GM12872 (cell line): ENCODE results near the gene RNF2.

Experiments
- CTCF ChIP-seq: IDR thresholded peaks from 3 replicates; pipeline ENCODE4 v1.5.1; 2011; ENCODE audit warnings: low read depth, mild to moderate bottlenecking, low read length, moderate library complexity; ENCODE audit not compliant: insufficient read depth

Gene RNF2

DNA sequence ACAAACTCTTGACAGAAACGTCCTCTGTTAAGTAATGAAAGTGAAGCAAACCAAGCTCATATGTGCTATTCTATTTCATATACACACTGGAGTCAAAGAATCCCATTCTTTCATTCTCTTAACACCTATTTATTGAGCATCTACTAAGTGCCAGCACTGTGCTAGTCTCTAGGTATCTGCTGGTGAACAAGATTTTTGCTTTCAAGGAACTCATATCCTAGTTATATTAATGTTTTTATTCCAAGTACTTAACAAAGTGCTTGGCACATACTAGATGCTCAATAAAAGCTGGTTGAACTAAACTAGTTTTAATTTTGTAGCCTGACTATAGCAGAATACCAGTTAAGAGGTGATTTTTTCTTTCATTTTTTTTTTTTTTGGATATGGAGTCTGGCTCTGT lies 3.6 kb upstream of the RNF2 start:
- TF ChIP-seq CTCF: no peak

GRCh38 chr1:185042737-185043136 lies 2.6 kb upstream of the RNF2 start:
- no peak for TF ChIP-seq CTCF

DNA sequence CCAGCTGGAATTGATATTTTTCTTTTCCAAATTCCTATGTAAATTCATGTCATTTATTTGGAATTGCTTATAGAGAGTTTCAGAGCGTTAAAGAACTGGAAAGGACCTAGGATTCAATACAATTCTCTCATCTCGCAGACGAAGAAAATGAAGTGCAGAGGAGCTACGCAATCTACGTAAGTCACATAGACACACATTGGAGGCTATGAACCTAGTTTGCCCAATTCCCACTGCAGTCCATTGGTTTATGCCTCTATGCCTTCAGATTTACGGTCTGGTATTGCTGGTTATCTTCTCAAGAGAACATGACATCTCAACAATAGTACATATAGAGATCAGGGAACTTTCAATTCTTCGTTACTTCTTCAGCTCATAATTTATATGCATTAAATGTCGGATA lies 971 bp upstream of the RNF2 start:
- no peak for TF ChIP-seq CTCF

GRCh38 chr1:185045814-185046492 lies 595 bp downstream of the RNF2 start:
- no peak for TF ChIP-seq CTCF

- no peak for TF ChIP-seq CTCF
Observed at GRCh38 chr1:185046668-185047067, 1.3 kb downstream of the RNF2 start.

GRCh38 chr1:185049670-185050069 lies 4.3 kb downstream of the RNF2 start:
- no peak for TF ChIP-seq CTCF

GRCh38 chr1:185050823-185051451 lies 5.6 kb downstream of the RNF2 start:
- TF ChIP-seq CTCF: no peak

- no peak for TF ChIP-seq CTCF
Observed at GRCh38 chr1:185053204-185053603, 7.8 kb downstream of the RNF2 start.
